HCT116 (cell line): Measurements from ENCODE around the gene MKI67. TPM values are rescaled to one million over a fixed set of nuclear protein-coding genes. Genes with fewer than 3 reads are reported as not detected.
"Not testable (repeated sequence)": the region's sequence is repeated elsewhere in the genome, so short reads cannot be mapped to it uniquely, and the experiment has no call there.

Source experiments
- ATAC-seq: fragments of 200-7000 bp; cut with Tn5 transposase; 2 replicates; pipeline ENCODE4 v1.9.1; 2020; ENCODE audit warnings: mild to moderate bottlenecking, moderate library complexity
- BruUV-seq: library from RNA; stranded (reverse); fragments of 400-500 nt; replicated peaks from 2 replicates; lab custom pipeline; 2021; lab: Mats Ljungman, UMichigan
- CTCF ChIA-PET: fragments of 300-600 bp; sonication (Branson Sonifier 250); formaldehyde crosslinking; loops from one replicate; lab custom pipeline; 2021; ENCODE audit warnings: antibody characterized with exemption; lab: Charles Lee
- POLR2A ChIA-PET: fragments of 300-600, 350-600 bp; sonication (Branson Sonifier 250); formaldehyde crosslinking; loops from one replicate; lab custom pipeline; 2021; ENCODE audit warnings: antibody characterized with exemption; lab: Charles Lee
- RAD21 ChIA-PET, 2 experiments: fragments of 300-600 bp; sonication (Branson Sonifier 250); formaldehyde crosslinking; loops; one replicate each; lab custom pipeline; 2023; ENCODE audit warnings: low total read pairs in 2 of 2; ENCODE audit not compliant: uncharacterized antibody in 2 of 2, unreplicated experiment in 2 of 2, low non-redundant PET in 1 of 2; lab: Charles Lee
- DNase-seq: peaks from one replicate; pipeline ENCODE4 v3.0.0-alpha.2; 2010; ENCODE audit warnings: low read depth, low spot score
- H2AFZ ChIP-seq: fragments of 200-600 bp; shearing (Covaris generic), sonication (generic); 2 replicates; pipeline ENCODE4 v1.6.1; 2017; ENCODE audit warnings: low read depth, mixed run types, mixed read lengths, antibody characterized with exemption, low read length; ENCODE audit not compliant: poor library complexity, severe bottlenecking
- H3K27ac ChIP-seq: 2 replicates; pipeline ENCODE4 v1.5.1; 2012; ENCODE audit warnings: low read depth, low read length
- H3K27me3 ChIP-seq: fragments of 200-600 bp; sonication (generic); 2 replicates; pipeline ENCODE4 v1.6.1; 2016; ENCODE audit warnings: mixed run types, low read length, mixed read lengths; ENCODE audit not compliant: insufficient read depth
- H3K36me3 ChIP-seq, 2 experiments: fragments of 200-500 bp in 1 of 2; fragments of 200-600 bp in 1 of 2; sonication (Bioruptor generic) in 1 of 2; sonication (generic) in 1 of 2; 2 replicates each; pipeline versions ENCODE4 v1.5.1 to v1.6.1; 2014 to 2016; ENCODE audit warnings: low read length in 2 of 2, inconsistent platforms in 1 of 2, mixed read lengths in 1 of 2, mixed run types in 1 of 2; ENCODE audit not compliant: insufficient read depth in 2 of 2, control insufficient read depth in 1 of 2
- H3K4me1 ChIP-seq, 2 experiments: fragments of 200-600 bp in 1 of 2; sonication (generic) in 1 of 2; 2 replicates each; pipeline versions ENCODE4 v1.5.1 to v1.6.1; 2012 to 2017; ENCODE audit warnings: low read length in 2 of 2, inconsistent platforms in 1 of 2, mild to moderate bottlenecking in 1 of 2, mixed read lengths in 1 of 2, mixed run types in 1 of 2, moderate library complexity in 1 of 2; ENCODE audit not compliant: insufficient read depth in 2 of 2, control insufficient read depth in 1 of 2
- H3K4me2 ChIP-seq: fragments of 200-600 bp; sonication (generic); 2 replicates; pipeline ENCODE4 v1.6.1; 2017; ENCODE audit warnings: mixed run types, low read length, mixed read lengths
- H3K4me3 ChIP-seq, 2 experiments: fragments of 200-600 bp in 1 of 2; sonication (generic) in 1 of 2; replicated peaks in 1 of 2; 2 replicates each; pipeline ENCODE4 v1.5.1; 2011 to 2016; ENCODE audit warnings: low read length in 2 of 2, control low read depth in 1 of 2, low read depth in 1 of 2, mild to moderate bottlenecking in 1 of 2, mixed read lengths in 1 of 2, mixed run types in 1 of 2
- H3K79me2 ChIP-seq: fragments of 200-600 bp; sonication (generic); 2 replicates; pipeline ENCODE4 v1.6.1; 2017; ENCODE audit warnings: mild to moderate bottlenecking, mixed run types, low read length, moderate library complexity, mixed read lengths; ENCODE audit not compliant: insufficient read depth
- H3K9ac ChIP-seq: fragments of 200-600 bp; sonication (generic); 2 replicates; pipeline ENCODE4 v1.6.1; 2016; ENCODE audit warnings: low read length, mixed read lengths
- H3K9me2 ChIP-seq: fragments of 200-600 bp; sonication (generic), shearing (Covaris generic); 2 replicates; pipeline ENCODE4 v1.6.1; 2017; ENCODE audit warnings: mixed run types, mild to moderate bottlenecking, moderate library complexity; ENCODE audit not compliant: insufficient read depth
- H3K9me3 ChIP-seq, 2 experiments: fragments of 200-500 bp in 1 of 2; fragments of 200-600 bp in 1 of 2; sonication (Bioruptor generic) in 1 of 2; sonication (generic) in 1 of 2; 2 replicates each; pipeline ENCODE4 v1.6.1; 2014 to 2017; ENCODE audit warnings: low read length in 2 of 2, mixed read lengths in 2 of 2, inconsistent platforms in 1 of 2, low read depth in 1 of 2, mild to moderate bottlenecking in 1 of 2, mixed run types in 1 of 2, moderate library complexity in 1 of 2; ENCODE audit not compliant: control insufficient read depth in 1 of 2, insufficient read depth in 1 of 2
- H4K20me1 ChIP-seq: fragments of 200-600 bp; sonication (generic), shearing (Covaris generic); 2 replicates; pipeline ENCODE4 v1.6.1; 2017; ENCODE audit warnings: mixed run types, mild to moderate bottlenecking, moderate library complexity; ENCODE audit not compliant: insufficient read depth
- CBX3 ChIP-seq: IDR thresholded peaks from 2 replicates; pipeline ENCODE4 v1.6.1; 2012; ENCODE audit warnings: low read depth
- CEBPB ChIP-seq: IDR thresholded peaks from 2 replicates; pipeline ENCODE4 v1.6.1; 2012; ENCODE audit warnings: low read depth
- ELF1 ChIP-seq: IDR thresholded peaks from 2 replicates; pipeline ENCODE4 v1.6.1; 2012; ENCODE audit warnings: low read depth, borderline replicate concordance
- EZH2 ChIP-seq: fragments of 200-600 bp; sonication (generic); IDR thresholded peaks from 2 replicates; pipeline ENCODE4 v1.6.1; 2017; ENCODE audit warnings: antibody characterized with exemption, mixed run types
- EZH2phosphoT487 ChIP-seq: fragments of 200-600 bp; IDR thresholded peaks from 2 replicates; pipeline ENCODE4 v1.6.1; 2018; ENCODE audit warnings: antibody characterized with exemption, borderline replicate concordance
- POLR2A ChIP-seq: IDR thresholded peaks from 2 replicates; pipeline ENCODE4 v1.7.0; 2011; ENCODE audit warnings: borderline replicate concordance; ENCODE audit not compliant: insufficient read depth, insufficient read length; ENCODE audit errors: extremely low read depth
- POLR2AphosphoS5 ChIP-seq: IDR thresholded peaks from 2 replicates; pipeline ENCODE4 v1.6.1; 2011; ENCODE audit warnings: mild to moderate bottlenecking, low read depth, low read length, moderate library complexity
- SP1 ChIP-seq: IDR thresholded peaks from 2 replicates; pipeline ENCODE4 v1.6.1; 2012; ENCODE audit warnings: low read depth
- SRF ChIP-seq: IDR thresholded peaks from 2 replicates; pipeline ENCODE4 v1.6.1; 2012; ENCODE audit warnings: low read depth
- YY1 ChIP-seq: IDR thresholded peaks from 2 replicates; pipeline ENCODE4 v1.6.1; 2011; ENCODE audit warnings: low read length, low read depth, moderate library complexity, mild to moderate bottlenecking; ENCODE audit not compliant: insufficient replicate concordance; ENCODE audit errors: extremely low read depth
- ZNF274 ChIP-seq: fragments of 200-500 bp; sonication (Bioruptor generic); IDR thresholded peaks from 2 replicates; pipeline ENCODE4 v1.6.1; 2014; ENCODE audit warnings: mild to moderate bottlenecking, low read depth, low read length, inconsistent platforms
- intact Hi-C: fragments of 100-400 bp; cut with micrococcal nuclease; formaldehyde crosslinking; loops from 2 replicates; pipeline ENCODE4 v1.10.0; 2022
- total RNA-seq: library from RNA; stranded (reverse); gene quantifications from one replicate; pipeline ENCODE4 v1.2.1, GENCODE V29; 2021; ENCODE audit not compliant: unreplicated experiment
- TF ChIP-seq, protein P1 (sequence below): IDR thresholded peaks from 2 replicates; pipeline ENCODE4 v1.6.1; 2012
- TF ChIP-seq, protein P2 (sequence below): IDR thresholded peaks from 2 replicates; pipeline ENCODE4 v1.6.1; 2011; ENCODE audit warnings: mild to moderate bottlenecking, low read length, moderate library complexity; ENCODE audit not compliant: insufficient replicate concordance; ENCODE audit errors: extremely low read depth

The MKI67 gene
- total RNA-seq, 1 experiment from 2014 or later: 202 TPM

DNA sequence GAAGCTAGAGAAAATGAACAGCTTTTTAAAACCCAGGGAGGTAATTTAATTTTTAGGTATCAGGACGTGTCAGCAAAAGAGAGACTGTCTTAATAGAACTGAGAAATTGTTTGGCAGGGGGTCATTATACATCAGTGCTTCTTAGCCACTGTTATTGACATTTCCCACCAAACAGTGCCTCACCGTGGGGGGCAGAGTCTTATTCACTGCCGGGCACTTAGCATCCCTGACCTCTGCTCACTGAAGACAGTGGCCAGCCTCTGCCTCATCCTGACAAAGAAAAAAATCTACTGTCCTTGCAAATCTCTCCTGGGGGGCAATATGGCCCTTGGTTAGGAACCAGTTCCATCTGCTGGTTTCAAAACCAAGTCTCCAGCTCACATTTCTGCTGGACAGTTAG is 14.2 kb upstream of the MKI67 start:
- ChIA-PET RAD21 (no interaction called here), CTCF (no interaction called here)
- Histone ChIP-seq H3K4me2 (no peak overlapping the region), H3K27ac (no peak overlapping the region), H4K20me1 (no peaks in the 10 kb centered on the region), H3K4me1 (no peaks in the 10 kb centered on the region)
- no peak for TF ChIP-seq EZH2phosphoT487
- no peak for TF ChIP-seq CBX3
- TF ChIP-seq EZH2: no peak
- TF ChIP-seq, all 23 proteins: peak for 0
- BruUV-seq: no TSS peak
- Histone ChIP-seq H3K27me3 (no peaks in the 10 kb centered on the region), H3K4me3 (no peak overlapping the region), H3K9ac (no peak overlapping the region), H2AFZ (no peak overlapping the region), H3K9me2 (no peaks in the 10 kb centered on the region), H3K36me3 (no peaks in the 10 kb centered on the region), H3K9me3 (no peaks in the 10 kb centered on the region), H3K79me2 (no peaks in the 10 kb centered on the region)
- POLR2A ChIA-PET: no interaction called here
- no peak for ATAC-seq
- no peak for DNase-seq
- intact Hi-C loops: no loop called here

GRCh38 chr10:128138429-128138828 is 12.2 kb upstream of the MKI67 start:
- CTCF ChIA-PET: interaction anchor here (0.7 kb wide), 1 partner anchor 47 kb away, joined by 3 read pairs; no protein-coding TSS in a partner anchor
- H3K27me3 ChIP-seq, H3K4me2 ChIP-seq, H3K9me3 ChIP-seq, H3K9me2 ChIP-seq, H3K36me3 ChIP-seq, H3K79me2 ChIP-seq, H3K9ac ChIP-seq, BruUV-seq, H2AFZ ChIP-seq, H3K4me1 ChIP-seq, ATAC-seq, H3K27ac ChIP-seq, intact Hi-C loops, RAD21 ChIA-PET, H4K20me1 ChIP-seq, H3K4me3 ChIP-seq, POLR2A ChIA-PET, DNase-seq: not testable (repeated sequence)

DNA sequence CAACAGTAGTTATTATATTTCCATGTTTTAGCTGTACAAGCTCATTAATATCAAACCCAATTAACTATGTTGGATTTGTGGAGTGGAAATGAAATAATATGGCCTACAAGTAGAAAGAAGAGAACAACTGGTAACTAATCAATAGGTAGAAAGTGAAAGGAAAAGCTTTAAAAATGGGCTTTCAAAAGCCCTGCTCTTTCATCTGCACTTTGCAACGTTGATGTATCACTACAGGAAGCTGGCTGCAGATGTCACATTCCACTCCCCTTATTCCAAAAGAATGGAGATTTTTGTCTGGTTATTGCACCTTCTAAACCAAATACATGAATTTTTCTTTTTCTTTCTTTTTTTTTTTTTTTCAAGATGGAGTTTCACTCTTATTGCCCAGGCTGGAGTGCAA is 11.7 kb upstream of the MKI67 start:
- Histone ChIP-seq H2AFZ (no peak overlapping the region), H3K27me3 (no peaks in the 10 kb centered on the region), H3K27ac (no peak overlapping the region), H3K4me3 (no peak overlapping the region), H3K36me3 (no peaks in the 10 kb centered on the region), H3K9ac (no peak overlapping the region), H4K20me1 (no peaks in the 10 kb centered on the region), H3K4me1 (no peaks in the 10 kb centered on the region), H3K9me3 (no peaks in the 10 kb centered on the region), H3K9me2 (no peaks in the 10 kb centered on the region), H3K79me2 (no peaks in the 10 kb centered on the region), H3K4me2 (no peak overlapping the region)
- ChIA-PET RAD21 (no interaction called here), POLR2A (no interaction called here), CTCF (no interaction called here)
- no TSS peak for BruUV-seq
- ATAC-seq (no peak), DNase-seq (no peak)
- intact Hi-C loops: no loop called here
- TF ChIP-seq ELF1 (no peak), POLR2A (no peak), EZH2 (no peak), CBX3 (no peak), CEBPB (no peak), SRF (no peak), YY1 (no peak), POLR2AphosphoS5 (no peak), ZNF274 (no peak), SP1 (no peak)
- TF ChIP-seq, protein P1, sequence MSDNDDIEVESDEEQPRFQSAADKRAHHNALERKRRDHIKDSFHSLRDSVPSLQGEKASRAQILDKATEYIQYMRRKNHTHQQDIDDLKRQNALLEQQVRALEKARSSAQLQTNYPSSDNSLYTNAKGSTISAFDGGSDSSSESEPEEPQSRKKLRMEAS: no peak
- TF ChIP-seq, protein P2, sequence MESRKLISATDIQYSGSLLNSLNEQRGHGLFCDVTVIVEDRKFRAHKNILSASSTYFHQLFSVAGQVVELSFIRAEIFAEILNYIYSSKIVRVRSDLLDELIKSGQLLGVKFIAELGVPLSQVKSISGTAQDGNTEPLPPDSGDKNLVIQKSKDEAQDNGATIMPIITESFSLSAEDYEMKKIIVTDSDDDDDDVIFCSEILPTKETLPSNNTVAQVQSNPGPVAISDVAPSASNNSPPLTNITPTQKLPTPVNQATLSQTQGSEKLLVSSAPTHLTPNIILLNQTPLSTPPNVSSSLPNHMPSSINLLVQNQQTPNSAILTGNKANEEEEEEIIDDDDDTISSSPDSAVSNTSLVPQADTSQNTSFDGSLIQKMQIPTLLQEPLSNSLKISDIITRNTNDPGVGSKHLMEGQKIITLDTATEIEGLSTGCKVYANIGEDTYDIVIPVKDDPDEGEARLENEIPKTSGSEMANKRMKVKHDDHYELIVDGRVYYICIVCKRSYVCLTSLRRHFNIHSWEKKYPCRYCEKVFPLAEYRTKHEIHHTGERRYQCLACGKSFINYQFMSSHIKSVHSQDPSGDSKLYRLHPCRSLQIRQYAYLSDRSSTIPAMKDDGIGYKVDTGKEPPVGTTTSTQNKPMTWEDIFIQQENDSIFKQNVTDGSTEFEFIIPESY: no peak
